ENCODE results near the gene MAN2A1. TPM values are rescaled to one million over a fixed set of nuclear protein-coding genes. Genes with fewer than 3 reads are reported as not detected.

The MAN2A1 gene
- total RNA-seq, 1 experiment from 2014 or later = 51.0 TPM

DNA sequence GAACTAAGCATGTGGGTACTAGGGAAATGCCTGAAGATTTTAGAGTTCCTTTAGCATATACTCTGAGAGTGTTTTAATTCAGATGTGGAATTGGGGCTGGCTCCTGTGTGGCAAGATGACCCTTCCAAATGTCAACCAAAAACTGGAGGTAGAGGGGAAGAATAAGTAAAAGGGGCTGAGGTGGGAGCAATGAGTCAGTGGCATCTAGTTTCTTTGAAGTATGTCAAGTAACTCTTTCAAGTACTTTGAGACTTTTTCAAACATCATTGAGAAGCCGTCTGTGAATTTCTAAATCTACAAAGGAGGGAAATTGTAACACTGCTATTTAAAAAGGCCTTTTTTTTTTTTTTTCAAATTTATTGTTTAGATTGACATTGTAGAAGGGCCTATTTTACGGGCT lies 184.4 kb downstream of the MAN2A1 start:
- ChIA-PET CTCF (no interaction called here), POLR2A (no interaction called here)
- H3K36me3 ChIP-seq (ENCODE audit: control insufficient read depth, insufficient read depth, low read length) = no peaks in the 10 kb centered on the region
- H3K27ac ChIP-seq (ENCODE audit: low read length) = no peak overlapping the region
- intact Hi-C loops (cut with micrococcal nuclease; ENCODE audit: unreplicated experiment) = no loop called here
- no peaks in the 10 kb centered on the region for H3K4me1 ChIP-seq (ENCODE audit: control insufficient read depth, insufficient read depth, low read length)
- TF ChIP-seq SIN3A (IDR thresholded peaks at IDR 0.05; ENCODE audit: borderline replicate concordance, insufficient read depth, low read depth, low read length) (no peak), TCF7L2 (IDR thresholded peaks at IDR 0.05; ENCODE audit: low read depth, low read length) (no peak), POLR2AphosphoS5 (IDR thresholded peaks at IDR 0.05; ENCODE audit: low read depth, low read length) (no peak), REST (IDR thresholded peaks at IDR 0.05; ENCODE audit: insufficient read depth in 1 of 2, low read depth in 2 of 2, low read length in 1 of 2) (no peak)
- TF ChIP-seq, protein P1, sequence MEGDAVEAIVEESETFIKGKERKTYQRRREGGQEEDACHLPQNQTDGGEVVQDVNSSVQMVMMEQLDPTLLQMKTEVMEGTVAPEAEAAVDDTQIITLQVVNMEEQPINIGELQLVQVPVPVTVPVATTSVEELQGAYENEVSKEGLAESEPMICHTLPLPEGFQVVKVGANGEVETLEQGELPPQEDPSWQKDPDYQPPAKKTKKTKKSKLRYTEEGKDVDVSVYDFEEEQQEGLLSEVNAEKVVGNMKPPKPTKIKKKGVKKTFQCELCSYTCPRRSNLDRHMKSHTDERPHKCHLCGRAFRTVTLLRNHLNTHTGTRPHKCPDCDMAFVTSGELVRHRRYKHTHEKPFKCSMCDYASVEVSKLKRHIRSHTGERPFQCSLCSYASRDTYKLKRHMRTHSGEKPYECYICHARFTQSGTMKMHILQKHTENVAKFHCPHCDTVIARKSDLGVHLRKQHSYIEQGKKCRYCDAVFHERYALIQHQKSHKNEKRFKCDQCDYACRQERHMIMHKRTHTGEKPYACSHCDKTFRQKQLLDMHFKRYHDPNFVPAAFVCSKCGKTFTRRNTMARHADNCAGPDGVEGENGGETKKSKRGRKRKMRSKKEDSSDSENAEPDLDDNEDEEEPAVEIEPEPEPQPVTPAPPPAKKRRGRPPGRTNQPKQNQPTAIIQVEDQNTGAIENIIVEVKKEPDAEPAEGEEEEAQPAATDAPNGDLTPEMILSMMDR (IDR thresholded peaks at IDR 0.05) = no peak
- H3K9me3 ChIP-seq (ENCODE audit: control insufficient read depth, insufficient read depth, low read depth, low read length) = no peaks in the 10 kb centered on the region
- no peak overlapping the region for H3K4me3 ChIP-seq (ENCODE audit: low read depth in 2 of 2, low read length in 2 of 2)
- BruUV-seq (replicated peaks) = no TSS peak
- H3K27me3 ChIP-seq (ENCODE audit: control insufficient read depth, insufficient read depth, low read length) = no peaks in the 10 kb centered on the region
- in situ Hi-C loops (cut with HindIII; ENCODE audit: low pct_unique_long_range_greater_than_20kb, low sequenced_read_pairs) = no loop called here
- ATAC-seq = no peak
- DNase-seq (ENCODE audit: low read depth, low spot score) = no peak

GRCh38 chr5:109876030-109876725 lies 186.5 kb downstream of the MAN2A1 start:
- Histone ChIP-seq H3K36me3 (ENCODE audit: control insufficient read depth, insufficient read depth, low read length) (no peaks in the 10 kb centered on the region), H3K27ac (ENCODE audit: low read length) (no peak overlapping the region), H3K4me1 (ENCODE audit: control insufficient read depth, insufficient read depth, low read length) (no peaks in the 10 kb centered on the region), H3K27me3 (ENCODE audit: control insufficient read depth, insufficient read depth, low read length) (no peaks in the 10 kb centered on the region), H3K9me3 (ENCODE audit: control insufficient read depth, insufficient read depth, low read depth, low read length) (no peaks in the 10 kb centered on the region), H3K4me3 (ENCODE audit: low read depth in 2 of 2, low read length in 2 of 2) (no peak overlapping the region)
- ChIA-PET CTCF (no interaction called here), POLR2A (no interaction called here)
- in situ Hi-C loops (cut with HindIII; ENCODE audit: low pct_unique_long_range_greater_than_20kb, low sequenced_read_pairs) (no loop called here), intact Hi-C loops (cut with micrococcal nuclease; ENCODE audit: unreplicated experiment) (no loop called here)
- DNase-seq (ENCODE audit: low read depth, low spot score) (no peak), ATAC-seq (no peak)
- no TSS peak for BruUV-seq (replicated peaks)
- TF ChIP-seq REST (IDR thresholded peaks at IDR 0.05; ENCODE audit: insufficient read depth in 1 of 2, low read depth in 2 of 2, low read length in 1 of 2) (no peak), TCF7L2 (IDR thresholded peaks at IDR 0.05; ENCODE audit: low read depth, low read length) (no peak), SIN3A (IDR thresholded peaks at IDR 0.05; ENCODE audit: borderline replicate concordance, insufficient read depth, low read depth, low read length) (no peak), POLR2AphosphoS5 (IDR thresholded peaks at IDR 0.05; ENCODE audit: low read depth, low read length) (no peak)
- TF ChIP-seq, protein P1 (IDR thresholded peaks at IDR 0.05) = no peak

Measured in Panc1 (cell line).